GM04504 (cell line): Measurements from ENCODE around the gene LMOD2.

Source experiments
- DNase-seq: peaks from one replicate; pipeline ENCODE4 v3.0.0-alpha.2; 2012; ENCODE audit warnings: low read depth

LMOD2 gene

GRCh38 chr7:123640583-123640982, 15.1 kb upstream of the LMOD2 start:
- DNase-seq: no peak

- no peak for DNase-seq
These were observed 13.8 kb upstream of the LMOD2 start for GRCh38 chr7:123641901-123642300.

GRCh38 chr7:123643495-123644441, 11.9 kb upstream of the LMOD2 start:
- DNase-seq: peak; percentile 26

GRCh38 chr7:123645516-123645915, 10.2 kb upstream of the LMOD2 start:
- no peak for DNase-seq

- DNase-seq: no peak
These were observed 8.4 kb upstream of the LMOD2 start for GRCh38 chr7:123647106-123647730.

GRCh38 chr7:123649964-123650363, 5.7 kb upstream of the LMOD2 start:
- DNase-seq: no peak

GRCh38 chr7:123650595-123650994, 5.1 kb upstream of the LMOD2 start:
- no peak for DNase-seq

GRCh38 chr7:123652406-123652805, 3.3 kb upstream of the LMOD2 start:
- DNase-seq: no peak

- no peak for DNase-seq
These were observed 2.5 kb upstream of the LMOD2 start for GRCh38 chr7:123653162-123653561.

- no peak for DNase-seq
These were observed 1.1 kb downstream of the LMOD2 start for GRCh38 chr7:123656544-123657303.

- no peak for DNase-seq
These were observed 1.6 kb downstream of the LMOD2 start for GRCh38 chr7:123657304-123657685.

GRCh38 chr7:123658023-123658422, 2.4 kb downstream of the LMOD2 start:
- DNase-seq: no peak

- no peak for DNase-seq
These were observed 5.1 kb downstream of the LMOD2 start for GRCh38 chr7:123660514-123661354.

GRCh38 chr7:123661765-123662164, 6.1 kb downstream of the LMOD2 start:
- no peak for DNase-seq

- no peak for DNase-seq
These were observed 6.6 kb downstream of the LMOD2 start for GRCh38 chr7:123662293-123662692.

GRCh38 chr7:123662755-123663154, 7.1 kb downstream of the LMOD2 start:
- DNase-seq: no peak

- DNase-seq: no peak
These were observed 7.5 kb downstream of the LMOD2 start for GRCh38 chr7:123663200-123663599.

GRCh38 chr7:123665157-123665556, 9.5 kb downstream of the LMOD2 start:
- DNase-seq: no peak

- no peak for DNase-seq
These were observed 10.2 kb downstream of the LMOD2 start for GRCh38 chr7:123665896-123666295.

GRCh38 chr7:123666492-123666891, 10.8 kb downstream of the LMOD2 start:
- DNase-seq: no peak

GRCh38 chr7:123669485-123669884, 13.8 kb downstream of the LMOD2 start:
- no peak for DNase-seq
